Adipocyte (in vitro differentiated cells): ENCODE results near the gene SLC15A3.
A peak's percentile ranks its signal among the peaks of the same experiment; 100 is the strongest.

ENCODE experiments used
- DNase-seq: peaks from one replicate; pipeline ENCODE4 v3.0.0-alpha.2; 2015; ENCODE audit warnings: low read depth
- H3K27me3 ChIP-seq: replicated peaks from 2 replicates; pipeline ENCODE4 v1.7.0; 2013; ENCODE audit warnings: mild to moderate bottlenecking, low read length, moderate library complexity; ENCODE audit not compliant: control insufficient read depth, insufficient read depth
- H3K36me3 ChIP-seq: 2 replicates; pipeline ENCODE4 v1.7.0; 2013; ENCODE audit warnings: low read length, mild to moderate bottlenecking, moderate library complexity; ENCODE audit not compliant: control insufficient read depth, insufficient read depth, severe bottlenecking
- H3K4me1 ChIP-seq: 2 replicates; pipeline ENCODE4 v1.7.0; 2013; ENCODE audit warnings: mild to moderate bottlenecking, low read length, moderate library complexity; ENCODE audit not compliant: control insufficient read depth, insufficient read depth
- H3K4me3 ChIP-seq: 2 replicates; pipeline ENCODE4 v1.7.0; 2013; ENCODE audit warnings: mild to moderate bottlenecking, low read length, moderate library complexity
- H3K9ac ChIP-seq: 2 replicates; pipeline ENCODE4 v1.7.0; 2013; ENCODE audit warnings: mild to moderate bottlenecking, low read length, moderate library complexity
- H3K9me3 ChIP-seq: 2 replicates; pipeline ENCODE4 v1.7.0; 2013; ENCODE audit warnings: mild to moderate bottlenecking, low read length, moderate library complexity; ENCODE audit not compliant: control insufficient read depth

The SLC15A3 gene

GRCh38 chr11:60919320-60919719, 32.7 kb downstream of the SLC15A3 start:
- Histone ChIP-seq H3K36me3 (peaks cover 28% of the 10 kb centered on the region), H3K27me3 (no peaks in the 10 kb centered on the region), H3K9ac (no peak overlapping the region), H3K4me3 (no peak overlapping the region), H3K4me1 (peaks cover 28% of the 10 kb centered on the region), H3K9me3 (no peaks in the 10 kb centered on the region)
- no peak for DNase-seq

GRCh38 chr11:60918939-60919265, 33.1 kb downstream of the SLC15A3 start:
- no peaks in the 10 kb centered on the region for H3K9me3 ChIP-seq
- no peak overlapping the region for H3K9ac ChIP-seq
- DNase-seq = no peak
- H3K36me3 ChIP-seq = peaks cover 28% of the 10 kb centered on the region
- H3K27me3 ChIP-seq = no peaks in the 10 kb centered on the region
- H3K4me3 ChIP-seq = no peak overlapping the region
- H3K4me1 ChIP-seq = peaks cover 24% of the 10 kb centered on the region

- H3K9me3 ChIP-seq = no peaks in the 10 kb centered on the region
- no peak overlapping the region for H3K4me3 ChIP-seq
- no peak for DNase-seq
These were observed 33.6 kb downstream of the SLC15A3 start for GRCh38 chr11:60918251-60918938.

GRCh38 chr11:60917267-60917666, 34.7 kb downstream of the SLC15A3 start:
- Histone ChIP-seq H3K36me3 (peaks cover 25% of the 10 kb centered on the region), H3K27me3 (no peaks in the 10 kb centered on the region), H3K4me3 (no peak overlapping the region), H3K9me3 (no peaks in the 10 kb centered on the region), H3K9ac (no peak overlapping the region), H3K4me1 (peaks cover 26% of the 10 kb centered on the region)
- no peak for DNase-seq

More at GRCh38 chr11:60918251-60918938, 33.6 kb downstream of the SLC15A3 start:
- Histone ChIP-seq H3K4me1 (peaks cover 23% of the 10 kb centered on the region), H3K36me3 (peaks cover 28% of the 10 kb centered on the region), H3K9ac (no peak overlapping the region), H3K27me3 (no peaks in the 10 kb centered on the region)

- Histone ChIP-seq H3K36me3 (peaks cover 19% of the 10 kb centered on the region), H3K4me1 (peaks cover 26% of the 10 kb centered on the region), H3K9ac (no peak overlapping the region), H3K9me3 (no peaks in the 10 kb centered on the region), H3K27me3 (no peaks in the 10 kb centered on the region), H3K4me3 (no peak overlapping the region)
- no peak for DNase-seq
These were observed 35.2 kb downstream of the SLC15A3 start for GRCh38 chr11:60916669-60917206.

GRCh38 chr11:60915248-60915914, 36.6 kb downstream of the SLC15A3 start:
- Histone ChIP-seq H3K4me3 (peak overlapping the region; percentile 87), H3K27me3 (no peaks in the 10 kb centered on the region), H3K9ac (peak overlapping the region; percentile 94), H3K36me3 (peaks cover 6% of the 10 kb centered on the region), H3K4me1 (peaks cover 26% of the 10 kb centered on the region), H3K9me3 (no peaks in the 10 kb centered on the region)
- peak; percentile 84 for DNase-seq

- Histone ChIP-seq H3K27me3 (no peaks in the 10 kb centered on the region), H3K9me3 (no peaks in the 10 kb centered on the region), H3K9ac (peak overlapping the region; percentile 94), H3K4me1 (peaks cover 26% of the 10 kb centered on the region), H3K36me3 (no peaks in the 10 kb centered on the region), H3K4me3 (peak overlapping the region; percentile 87)
- peak; percentile 66 for DNase-seq
These were observed 37.2 kb downstream of the SLC15A3 start for GRCh38 chr11:60914633-60915247.

GRCh38 chr11:60913793-60914632, 38.0 kb downstream of the SLC15A3 start, which contains the start of gene TMEM109:
TSS of gene TMEM109 (plus strand) at chr11:60914158. CDS start at chr11:60919694, 5,536 bp downstream.
- Histone ChIP-seq H3K27me3 (peaks cover 4% of the 10 kb centered on the region), H3K4me3 (peak within 1 kb of the TSS; percentile 87), H3K9me3 (no peaks in the 10 kb centered on the region), H3K9ac (peak within 1 kb of the TSS; percentile 94), H3K36me3 (no peaks in the 10 kb centered on the region), H3K4me1 (peaks cover 22% of the 10 kb centered on the region)
- DNase-seq = peak; percentile 97

- Histone ChIP-seq H3K9ac (peak overlapping the region; percentile 94), H3K4me3 (peak overlapping the region; percentile 87), H3K4me1 (peaks cover 18% of the 10 kb centered on the region), H3K27me3 (peaks cover 4% of the 10 kb centered on the region), H3K36me3 (no peaks in the 10 kb centered on the region), H3K9me3 (no peaks in the 10 kb centered on the region)
- DNase-seq = no peak
These were observed 39.0 kb downstream of the SLC15A3 start for GRCh38 chr11:60912851-60913528.

- no peaks in the 10 kb centered on the region for H3K9me3 ChIP-seq
- H3K4me3 ChIP-seq = no peak overlapping the region
- peaks cover 4% of the 10 kb centered on the region for H3K27me3 ChIP-seq
- H3K4me1 ChIP-seq = peaks cover 18% of the 10 kb centered on the region
- no peaks in the 10 kb centered on the region for H3K36me3 ChIP-seq
- H3K9ac ChIP-seq = no peak overlapping the region
- no peak for DNase-seq
These were observed 39.6 kb downstream of the SLC15A3 start for GRCh38 chr11:60912223-60912850.
